ENCODE results near the gene CLIC4. TPM values are rescaled to one million over a fixed set of nuclear protein-coding genes. Genes with fewer than 3 reads are reported as not detected.
A peak's percentile ranks its signal among the peaks of the same experiment; 100 is the strongest.
"Not testable (repeated sequence)": the region's sequence is repeated elsewhere in the genome, so short reads cannot be mapped to it uniquely, and the experiment has no call there.

Gene CLIC4
- total and polyA plus RNA-seq, 2 donors (not counting 1 experiment from before 2014, with no cell fraction given), result 28.5 to 123 TPM

DNA sequence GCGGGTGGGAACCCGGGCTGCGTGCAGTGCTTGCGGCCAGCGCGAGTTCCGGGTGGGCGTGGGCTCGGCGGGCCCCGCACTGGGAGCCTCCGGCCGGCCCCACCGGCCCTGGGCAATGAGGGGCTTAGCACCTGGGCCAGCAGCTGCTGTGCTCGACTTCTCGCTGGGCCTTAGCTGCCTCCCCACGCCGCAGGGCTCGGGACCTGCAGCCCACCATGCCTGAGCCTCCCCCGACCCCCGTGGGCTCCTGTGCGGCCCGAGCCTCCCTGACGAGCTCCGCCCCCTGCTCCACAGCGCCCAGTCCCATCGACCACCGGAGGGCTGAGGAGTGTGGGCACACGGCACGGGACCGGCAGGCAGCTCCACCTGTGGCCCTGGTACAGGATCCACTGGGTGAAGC, 23.7 kb upstream of the CLIC4 start:
- Mint-ChIP-seq H3K9me3 (ENCODE audit: insufficient read depth) (no peaks in the 10 kb centered on the region), H3K27ac (no peak overlapping the region), H3K27me3 (no peaks in the 10 kb centered on the region), H3K4me3 (no peak overlapping the region), H3K4me1 (peaks cover 1% of the 10 kb centered on the region)
- ChIA-PET POLR2A (no interaction called here), CTCF (interaction anchor here (1.8 to 2.8 kb wide), 2 partner anchors 24 to 109 kb away, joined by 6 to 8 read pairs; partner anchors contain the start of gene CLIC4)
- no peaks in the 10 kb centered on the region for H4K20me1 ChIP-seq (ENCODE audit: control insufficient read depth, insufficient read depth, low read length, poor library complexity, severe bottlenecking)
- WGBS (ENCODE audit: insufficient coverage), result 93% methylated on average over 31 of the region's 31 CpGs
- no peak for ATAC-seq (ENCODE audit: low read depth)
- peaks cover 0 to 4% (median 0%) of the 10 kb centered on the region in 3 donors for H3K9me3 ChIP-seq (ENCODE audit: control extremely low read depth in 1 of 3, control insufficient read depth in 2 of 3, insufficient read depth in 1 of 3, low read length in 2 of 3)
- H2AFZ ChIP-seq (ENCODE audit: insufficient read depth, low read depth, low read length, poor library complexity, severe bottlenecking), result no peak overlapping the region
- no peak overlapping the region for H3K27ac ChIP-seq (ENCODE audit: low read length in 2 of 2)
- no peaks in the 10 kb centered on the region for H3K79me2 ChIP-seq (ENCODE audit: control insufficient read depth, insufficient read depth, low read length)
- H3K4me1 ChIP-seq (ENCODE audit: control insufficient read depth in 2 of 2, insufficient read depth in 2 of 2, low read length in 2 of 2), result peaks cover under 1 to 1% of the 10 kb centered on the region in 2 donors
- H3K27me3 ChIP-seq (replicated peaks in 1 of 4; ENCODE audit: control extremely low read depth in 1 of 4, control insufficient read depth in 3 of 4, insufficient read depth in 4 of 4, low read length in 3 of 4), result no peaks in the 10 kb centered on the region
- intact Hi-C loops (cut with micrococcal nuclease), result no loop called here
- H3K4me3 ChIP-seq (ENCODE audit: control extremely low read depth in 1 of 5, extremely low read depth in 1 of 5, insufficient read depth in 1 of 5, low read depth in 2 of 5, low read length in 4 of 5), result no peak overlapping the region
- H3K36me3 ChIP-seq (replicated peaks in 1 of 2; ENCODE audit: control extremely low read depth in 1 of 2, control insufficient read depth in 1 of 2, extremely low read depth in 1 of 2, insufficient read depth in 2 of 2, low read length in 1 of 2), result no peaks in the 10 kb centered on the region
- no peak overlapping the region for H3K9ac ChIP-seq (ENCODE audit: low read length)
- no peak for DNase-seq
- H3K4me2 ChIP-seq (replicated peaks; ENCODE audit: low read depth, low read length, poor library complexity, severe bottlenecking), result no peak overlapping the region
- TF ChIP-seq EZH2 (IDR thresholded peaks at IDR 0.05; ENCODE audit: borderline replicate concordance, insufficient read depth, low read depth, low read length, poor library complexity, severe bottlenecking), result no peak
- TF ChIP-seq, protein P1, sequence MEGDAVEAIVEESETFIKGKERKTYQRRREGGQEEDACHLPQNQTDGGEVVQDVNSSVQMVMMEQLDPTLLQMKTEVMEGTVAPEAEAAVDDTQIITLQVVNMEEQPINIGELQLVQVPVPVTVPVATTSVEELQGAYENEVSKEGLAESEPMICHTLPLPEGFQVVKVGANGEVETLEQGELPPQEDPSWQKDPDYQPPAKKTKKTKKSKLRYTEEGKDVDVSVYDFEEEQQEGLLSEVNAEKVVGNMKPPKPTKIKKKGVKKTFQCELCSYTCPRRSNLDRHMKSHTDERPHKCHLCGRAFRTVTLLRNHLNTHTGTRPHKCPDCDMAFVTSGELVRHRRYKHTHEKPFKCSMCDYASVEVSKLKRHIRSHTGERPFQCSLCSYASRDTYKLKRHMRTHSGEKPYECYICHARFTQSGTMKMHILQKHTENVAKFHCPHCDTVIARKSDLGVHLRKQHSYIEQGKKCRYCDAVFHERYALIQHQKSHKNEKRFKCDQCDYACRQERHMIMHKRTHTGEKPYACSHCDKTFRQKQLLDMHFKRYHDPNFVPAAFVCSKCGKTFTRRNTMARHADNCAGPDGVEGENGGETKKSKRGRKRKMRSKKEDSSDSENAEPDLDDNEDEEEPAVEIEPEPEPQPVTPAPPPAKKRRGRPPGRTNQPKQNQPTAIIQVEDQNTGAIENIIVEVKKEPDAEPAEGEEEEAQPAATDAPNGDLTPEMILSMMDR (IDR thresholded peaks at IDR 0.05), result no peak

DNA sequence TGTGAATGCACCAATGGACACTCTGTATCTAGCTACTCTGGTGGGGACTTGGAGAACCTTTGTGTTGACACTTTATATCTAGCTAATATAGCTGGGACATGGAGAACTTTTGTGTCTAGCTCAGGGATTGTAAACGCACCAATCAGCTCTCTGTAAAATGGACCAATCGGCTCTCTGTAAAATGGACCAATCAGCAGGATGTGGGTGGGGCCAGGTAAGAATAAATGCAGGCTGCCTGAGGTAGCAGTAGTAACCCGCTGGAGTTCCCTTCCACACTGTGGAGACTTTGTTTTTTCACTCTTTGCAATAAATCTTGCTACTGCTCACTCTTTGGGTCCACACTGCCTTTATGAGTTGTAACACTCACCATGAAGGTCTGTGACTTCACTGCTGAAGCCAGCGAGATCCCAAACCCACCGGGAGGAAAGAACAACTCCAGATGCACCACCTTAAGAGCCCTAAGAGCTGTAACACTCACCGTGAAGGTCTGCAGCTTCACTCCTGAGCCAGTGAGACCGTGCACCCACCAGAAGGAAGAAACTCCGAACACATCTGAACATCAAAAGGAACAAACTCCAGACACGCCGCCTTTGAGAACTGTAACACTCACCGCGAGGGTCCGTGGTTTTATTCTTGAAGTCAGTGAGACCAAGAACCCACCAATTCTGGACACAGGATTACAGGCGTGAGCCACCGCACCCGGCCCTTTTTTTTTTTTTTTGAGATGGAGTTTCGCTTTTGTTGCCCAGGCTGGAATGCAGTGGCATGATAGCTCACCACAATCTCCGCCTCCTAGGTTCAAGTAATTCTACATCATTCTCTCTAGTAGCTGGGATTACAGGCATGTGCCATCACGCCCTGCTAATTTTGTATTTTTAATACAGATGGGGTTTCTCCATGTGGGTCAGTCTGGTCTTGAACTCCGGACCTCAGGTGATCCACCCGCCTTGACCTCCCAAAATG, 22.9 kb upstream of the CLIC4 start:
- intact Hi-C loops (cut with micrococcal nuclease); H3K9ac ChIP-seq (ENCODE audit: low read length); H3K27ac ChIP-seq (ENCODE audit: low read length in 2 of 2); H3K27me3 ChIP-seq (replicated peaks in 1 of 4; ENCODE audit: control extremely low read depth in 1 of 4, control insufficient read depth in 3 of 4, insufficient read depth in 4 of 4, low read length in 3 of 4); H3K4me1 ChIP-seq (ENCODE audit: control insufficient read depth in 2 of 2, insufficient read depth in 2 of 2, low read length in 2 of 2); ATAC-seq (ENCODE audit: low read depth); H3K27me3 Mint-ChIP-seq; H3K4me1 Mint-ChIP-seq; H3K36me3 ChIP-seq (replicated peaks in 1 of 2; ENCODE audit: control extremely low read depth in 1 of 2, control insufficient read depth in 1 of 2, extremely low read depth in 1 of 2, insufficient read depth in 2 of 2, low read length in 1 of 2); POLR2A ChIA-PET; H3K27ac Mint-ChIP-seq; H3K9me3 Mint-ChIP-seq (ENCODE audit: insufficient read depth); H2AFZ ChIP-seq (ENCODE audit: insufficient read depth, low read depth, low read length, poor library complexity, severe bottlenecking); H3K9me3 ChIP-seq (ENCODE audit: control extremely low read depth in 1 of 3, control insufficient read depth in 2 of 3, insufficient read depth in 1 of 3, low read length in 2 of 3); H4K20me1 ChIP-seq (ENCODE audit: control insufficient read depth, insufficient read depth, low read length, poor library complexity, severe bottlenecking); H3K4me2 ChIP-seq (replicated peaks; ENCODE audit: low read depth, low read length, poor library complexity, severe bottlenecking); DNase-seq; H3K79me2 ChIP-seq (ENCODE audit: control insufficient read depth, insufficient read depth, low read length): not testable (repeated sequence)
- CTCF ChIA-PET, result interaction anchor here (1.2 to 2.8 kb wide), 3 partner anchors 23 to 108 kb away, joined by 4 to 8 read pairs (median 6); partner anchors contain the start of gene CLIC4
- 88% methylated on average over 8 of the region's 21 CpGs for WGBS (ENCODE audit: insufficient coverage)
- peak overlapping the region in 1 of 5 experiments; percentile 22 for H3K4me3 ChIP-seq (ENCODE audit: control extremely low read depth in 1 of 5, extremely low read depth in 1 of 5, insufficient read depth in 1 of 5, low read depth in 2 of 5, low read length in 4 of 5)
- peak overlapping the region; percentile 23 for H3K4me3 Mint-ChIP-seq

Measured in B cell (primary cell).